Choroid plexus epithelial cell (primary cell): ENCODE measurements around the gene VTI1B.

Source experiments
- DNase-seq: peaks from one replicate; pipeline ENCODE4 v3.0.0-alpha.2; 2010; ENCODE audit warnings: low read depth
- H3K4me3 ChIP-seq: 2 replicates; pipeline ENCODE4 v1.5.1; 2011; ENCODE audit warnings: low read depth, mild to moderate bottlenecking, control low read depth, low read length, moderate library complexity
- CTCF ChIP-seq: conservative IDR thresholded peaks from 2 replicates; pipeline ENCODE4 v1.5.1; 2011; ENCODE audit warnings: low read depth, mild to moderate bottlenecking, control low read depth, inconsistent platforms, low read length, moderate library complexity

The VTI1B gene

GRCh38 chr14:67643713-67644112 is 30.7 kb downstream of the VTI1B start:
- no peak overlapping the region for H3K4me3 ChIP-seq
- no peak for DNase-seq
- no peak for TF ChIP-seq CTCF

- TF ChIP-seq CTCF, result no peak
- no peak overlapping the region for H3K4me3 ChIP-seq
- no peak for DNase-seq
Measured at GRCh38 chr14:67641902-67642749, 32.3 kb downstream of the VTI1B start.

GRCh38 chr14:67641480-67641879 is 33.0 kb downstream of the VTI1B start:
- H3K4me3 ChIP-seq, result no peak overlapping the region

GRCh38 chr14:67638642-67639041 is 35.8 kb downstream of the VTI1B start:
- DNase-seq, result no peak
- TF ChIP-seq CTCF, result no peak
- H3K4me3 ChIP-seq, result no peak overlapping the region

More at GRCh38 chr14:67641480-67641879, 33.0 kb downstream of the VTI1B start:
- DNase-seq, result no peak
- TF ChIP-seq CTCF, result no peak

- no peak for TF ChIP-seq CTCF
- no peak overlapping the region for H3K4me3 ChIP-seq
- DNase-seq, result peak; percentile 46
Measured at GRCh38 chr14:67636361-67636919, 38.0 kb downstream of the VTI1B start.

- no peak for TF ChIP-seq CTCF
- H3K4me3 ChIP-seq, result no peak overlapping the region
- no peak for DNase-seq
Measured at GRCh38 chr14:67633451-67634147, 40.8 kb downstream of the VTI1B start.
